ENCODE data around the gene MAPK1IP1L. TPM values are rescaled to one million over a fixed set of nuclear protein-coding genes. Genes with fewer than 3 reads are reported as not detected.
A peak's percentile ranks its signal among the peaks of the same experiment; 100 is the strongest.

The MAPK1IP1L gene
- total and polyA plus RNA-seq, 2 of the 13 experiments (the other 11 are each of a cell fraction or from before 2014, with no cell fraction given), result 27.8 to 68.4 TPM

GRCh38 chr14:55103005-55103640, 51.7 kb downstream of the MAPK1IP1L start (continued):
- peak; percentile 81; the same call in 1 of the 2 replicates for TF ChIP-seq HNF1B (CRISPR knock-in tag; IDR thresholded peaks at IDR 0.05)
- TF ChIP-seq ZBTB42 (CRISPR knock-in tag; IDR thresholded peaks at IDR 0.05), result no peak
- TF ChIP-seq NR3C1 (CRISPR knock-in tag; IDR thresholded peaks at IDR 0.05), result no peak
- peak; percentile 55 for TF ChIP-seq ZSCAN9 (CRISPR knock-in tag; IDR thresholded peaks at IDR 0.05; ENCODE audit: borderline replicate concordance)
- no peak for TF ChIP-seq ZNF225 (CRISPR knock-in tag; IDR thresholded peaks at IDR 0.05)
- no peak for TF ChIP-seq MBNL3 (CRISPR knock-in tag; conservative IDR thresholded peaks at IDR 0.05)
- peak; percentile 82 for TF ChIP-seq ZHX1 (CRISPR knock-in tag; IDR thresholded peaks at IDR 0.05; ENCODE audit: low read depth)
- TF ChIP-seq PLRG1 (conservative IDR thresholded peaks at IDR 0.05), result no peak
- TF ChIP-seq RAD21 (CRISPR knock-in tag; IDR thresholded peaks at IDR 0.05), result 0 out of 2 replicates have a peak, but pooled peaks have one; percentile 7
- TF ChIP-seq ZNF598 (CRISPR knock-in tag; IDR thresholded peaks at IDR 0.05; ENCODE audit: borderline replicate concordance), result peak; percentile 76; the same call in 1 of the 2 replicates
- TF ChIP-seq ZNF720 (CRISPR knock-in tag; IDR thresholded peaks at IDR 0.05), result no peak
- no peak for TF ChIP-seq ZNF275 (CRISPR knock-in tag; IDR thresholded peaks at IDR 0.05; ENCODE audit: borderline replicate concordance)
- no peak for TF ChIP-seq SNAPC5 (CRISPR knock-in tag; IDR thresholded peaks at IDR 0.05; ENCODE audit: borderline replicate concordance)
- 0 out of 2 replicates have a peak, but pooled peaks have one; percentile 72 for TF ChIP-seq ZFP90 (CRISPR knock-in tag; IDR thresholded peaks at IDR 0.05; ENCODE audit: borderline replicate concordance)
- TF ChIP-seq HNRNPK (IDR thresholded peaks at IDR 0.05; ENCODE audit: low read depth, low read length, poor library complexity, severe bottlenecking), result no peak
- TF ChIP-seq ELK4 (CRISPR knock-in tag; IDR thresholded peaks at IDR 0.05; ENCODE audit: borderline replicate concordance), result no peak
- peak; percentile 93 for TF ChIP-seq ZBTB26 (CRISPR knock-in tag; IDR thresholded peaks at IDR 0.05; ENCODE audit: borderline replicate concordance)
- TF ChIP-seq ZNF883 (CRISPR knock-in tag; IDR thresholded peaks at IDR 0.05; ENCODE audit: not compliant biosample characterization), result peak; percentile 44
- no peak for TF ChIP-seq ZNF891 (CRISPR knock-in tag; IDR thresholded peaks at IDR 0.05)
- peak; percentile 95 for TF ChIP-seq SAP130 (CRISPR knock-in tag; IDR thresholded peaks at IDR 0.05; ENCODE audit: low read depth)
- TF ChIP-seq ZNF614 (CRISPR knock-in tag; IDR thresholded peaks at IDR 0.05; ENCODE audit: borderline replicate concordance), result peak; percentile 90
- no peak for TF ChIP-seq ZNF552 (CRISPR knock-in tag; IDR thresholded peaks at IDR 0.05; ENCODE audit: borderline replicate concordance)

Data from HepG2 (cell line).